CD4-positive, alpha-beta memory T cell (primary cell): ENCODE results near the gene CAPG. TPM values are rescaled to one million over a fixed set of nuclear protein-coding genes. Genes with fewer than 3 reads are reported as not detected.
"Not testable (repeated sequence)": the region's sequence is repeated elsewhere in the genome, so short reads cannot be mapped to it uniquely, and the experiment has no call there.

ENCODE experiments used
- CTCF ChIA-PET: fragments of 350-600 bp; sonication (Branson Sonifier 250); formaldehyde crosslinking; loops from one replicate; lab custom pipeline; 2021; ENCODE audit warnings: inconsistent platforms; ENCODE audit not compliant: partially characterized antibody; lab: Charles Lee
- POLR2A ChIA-PET: fragments of 350-600 bp; sonication (Branson Sonifier 250); formaldehyde crosslinking; loops from one replicate; lab custom pipeline; 2021; ENCODE audit not compliant: partially characterized antibody; lab: Charles Lee
- DNase-seq, 5 donors: peaks; one replicate each; pipeline versions ENCODE4 v3.0.0 to v3.0.0-alpha.2; 2020 to 2022; ENCODE audit warnings: mixed read lengths in 1 of 5
- H3K27ac ChIP-seq: one replicate; pipeline ENCODE4 v1.7.0; 2013; ENCODE audit warnings: low read depth, low read length
- H3K27me3 ChIP-seq: 2 replicates; pipeline ENCODE4 v1.7.0; 2013; ENCODE audit warnings: mild to moderate bottlenecking, low read length, moderate library complexity; ENCODE audit not compliant: insufficient read depth
- H3K36me3 ChIP-seq: 2 replicates; pipeline ENCODE4 v1.7.0; 2013; ENCODE audit warnings: mild to moderate bottlenecking, low read length, moderate library complexity; ENCODE audit not compliant: insufficient read depth
- H3K4me1 ChIP-seq: 2 replicates; pipeline ENCODE4 v1.7.0; 2013; ENCODE audit warnings: mild to moderate bottlenecking, low read length, moderate library complexity; ENCODE audit not compliant: insufficient read depth
- H3K4me3 ChIP-seq, 2 donors: one replicate each; pipeline ENCODE4 v1.7.0; 2013; ENCODE audit warnings: low read length in 2 of 2, mild to moderate bottlenecking in 1 of 2
- H3K9me3 ChIP-seq, 2 donors: one replicate each; pipeline ENCODE4 v1.7.0; 2013; ENCODE audit warnings: low read length in 2 of 2, control low read depth in 1 of 2; ENCODE audit not compliant: control insufficient read depth in 1 of 2
- H3K27ac Mint-ChIP-seq, 7 donors: one replicate each; pipeline ENCODE4 v1.8.0; 2020 to 2021; ENCODE audit warnings: mixed read lengths in 7 of 7, mild to moderate bottlenecking in 6 of 7, inconsistent platforms in 3 of 7, moderate library complexity in 3 of 7
- H3K27me3 Mint-ChIP-seq, 2 donors: one replicate each; pipeline ENCODE4 v1.8.0; 2020 to 2021; ENCODE audit warnings: mixed read lengths in 2 of 2
- H3K36me3 Mint-ChIP-seq, 2 donors: one replicate each; pipeline ENCODE4 v1.8.0; 2020 to 2021; ENCODE audit warnings: mixed read lengths in 2 of 2, inconsistent platforms in 1 of 2, mild to moderate bottlenecking in 1 of 2
- H3K4me1 Mint-ChIP-seq, 4 donors: one replicate each; pipeline ENCODE4 v1.8.0; 2020 to 2021; ENCODE audit warnings: mixed read lengths in 4 of 4, mild to moderate bottlenecking in 1 of 4
- H3K4me3 Mint-ChIP-seq, 8 donors: one replicate each; pipeline ENCODE4 v1.8.0; 2020 to 2021; ENCODE audit warnings: mixed read lengths in 8 of 8, mild to moderate bottlenecking in 7 of 8, moderate library complexity in 6 of 8, inconsistent platforms in 3 of 8
- H3K9me3 Mint-ChIP-seq, 8 donors: one replicate each; pipeline ENCODE4 v1.8.0; 2020 to 2021; ENCODE audit warnings: mixed read lengths in 8 of 8, mild to moderate bottlenecking in 5 of 8, inconsistent platforms in 3 of 8, moderate library complexity in 1 of 8
- intact Hi-C: fragments of 100-400 bp; cut with micrococcal nuclease; formaldehyde crosslinking; loops from one replicate; pipeline ENCODE4 v1.15.1; 2023
- polyA plus RNA-seq, 2 donors: library from polyadenylated mRNA; unstranded; fragments of 300-500 nt; fragmentation: Illumina TruSeq; gene quantifications; one replicate each; pipeline ENCODE4 v1.2.3, GENCODE V29; 2021
- total RNA-seq, 2 experiments: library from RNA; stranded (reverse); gene quantifications; one replicate each; pipeline ENCODE4 v1.2.3, GENCODE V29; 2021

CAPG gene
- total and polyA plus RNA-seq, 4 experiments from 2014 or later = 25.6 to 136 (median 75.6) TPM

DNA sequence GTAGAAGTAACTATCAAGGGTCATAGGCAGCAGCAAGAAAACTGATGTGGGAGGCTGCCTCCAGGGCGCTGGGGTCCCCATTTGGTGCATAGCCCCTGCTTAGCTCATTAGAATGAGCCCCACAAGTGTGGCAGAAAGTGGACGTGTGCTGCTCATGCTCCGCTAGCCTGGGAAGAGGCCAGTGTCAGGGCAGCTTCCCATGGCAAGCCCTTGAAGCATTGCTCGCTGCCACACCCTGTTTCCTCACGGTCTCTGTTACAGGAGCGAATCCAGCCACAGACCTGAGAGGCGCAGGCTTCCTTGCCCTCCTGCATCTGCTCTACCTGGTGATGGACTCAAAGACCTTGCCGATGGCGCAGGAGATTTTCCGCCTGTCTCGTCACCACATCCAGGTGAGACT lies 33.1 kb downstream of the CAPG start:
- DNase-seq = no peak
- Mint-ChIP-seq H3K4me3 (no peak overlapping the region), H3K4me1 (peaks cover 0 to 2% (median 0%) of the 10 kb centered on the region in 4 donors), H3K27ac (peak overlapping the region in 1 of 7 donors; percentile 23), H3K36me3 (peaks cover 53 to 55% of the 10 kb centered on the region in 2 donors), H3K27me3 (no peaks in the 10 kb centered on the region), H3K9me3 (peaks cover 0 to 6% (median 0%) of the 10 kb centered on the region in 8 donors)
- CTCF ChIA-PET = no interaction called here
- Histone ChIP-seq H3K36me3 (peaks cover 5% of the 10 kb centered on the region), H3K4me1 (no peaks in the 10 kb centered on the region), H3K9me3 (no peaks in the 10 kb centered on the region), H3K27me3 (no peaks in the 10 kb centered on the region), H3K4me3 (no peak overlapping the region), H3K27ac (no peak overlapping the region)
- intact Hi-C loops = no loop called here
- POLR2A ChIA-PET = no interaction called here

DNA sequence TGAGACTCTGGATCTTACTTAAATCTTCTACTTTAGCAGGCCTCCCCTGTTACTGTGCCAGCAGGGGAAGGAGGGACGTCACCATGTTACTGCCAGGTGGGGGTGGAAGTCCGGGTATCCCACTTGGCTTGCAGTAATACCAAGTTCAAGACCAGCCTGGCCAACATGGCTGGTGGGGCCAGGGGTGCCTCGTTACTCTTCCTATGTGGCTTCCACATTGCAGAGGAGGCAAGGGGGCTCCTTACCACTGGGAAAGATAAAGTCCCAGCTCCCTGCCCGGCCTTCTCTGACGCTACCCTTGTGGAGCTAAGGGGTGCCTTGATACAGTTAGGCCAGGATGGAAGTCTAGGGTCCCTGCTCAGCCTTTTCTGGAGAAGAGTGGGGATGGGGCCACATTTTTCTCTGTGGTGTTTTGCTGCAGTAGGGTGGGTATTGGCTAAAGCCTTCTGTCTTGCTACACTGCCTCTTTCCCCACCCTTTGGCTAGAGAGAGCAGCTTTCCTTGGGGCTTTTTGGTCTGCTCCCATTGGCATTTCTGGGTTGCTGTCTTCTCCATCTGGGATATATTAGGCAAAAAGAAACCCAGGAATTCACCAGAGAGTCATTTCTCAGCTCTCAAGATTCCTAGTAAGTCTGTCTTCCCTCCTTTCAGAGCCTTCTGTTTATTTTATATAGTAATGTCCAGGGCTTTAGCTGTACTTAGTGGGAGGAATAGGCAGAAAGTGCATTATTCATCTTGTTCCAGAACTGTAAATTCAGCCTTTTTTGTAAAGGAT lies 33.7 kb downstream of the CAPG start:
- CTCF ChIA-PET = no interaction called here
- Mint-ChIP-seq H3K36me3 (peaks cover 52 to 55% of the 10 kb centered on the region in 2 donors), H3K27ac (peak overlapping the region in 1 of 7 donors; percentile 23), H3K4me3 (no peak overlapping the region), H3K9me3 (peaks cover 0 to 6% (median 0%) of the 10 kb centered on the region in 8 donors), H3K27me3 (no peaks in the 10 kb centered on the region), H3K4me1 (peaks cover 0 to 2% (median 0%) of the 10 kb centered on the region in 4 donors)
- POLR2A ChIA-PET = no interaction called here
- H3K36me3 ChIP-seq = peaks cover 6% of the 10 kb centered on the region
- H3K27me3 ChIP-seq = no peaks in the 10 kb centered on the region
- H3K4me1 ChIP-seq = no peaks in the 10 kb centered on the region
- no peak overlapping the region for H3K27ac ChIP-seq
- no peak for DNase-seq
- H3K4me3 ChIP-seq = no peak overlapping the region
- no peaks in the 10 kb centered on the region for H3K9me3 ChIP-seq
- intact Hi-C loops = no loop called here

DNA sequence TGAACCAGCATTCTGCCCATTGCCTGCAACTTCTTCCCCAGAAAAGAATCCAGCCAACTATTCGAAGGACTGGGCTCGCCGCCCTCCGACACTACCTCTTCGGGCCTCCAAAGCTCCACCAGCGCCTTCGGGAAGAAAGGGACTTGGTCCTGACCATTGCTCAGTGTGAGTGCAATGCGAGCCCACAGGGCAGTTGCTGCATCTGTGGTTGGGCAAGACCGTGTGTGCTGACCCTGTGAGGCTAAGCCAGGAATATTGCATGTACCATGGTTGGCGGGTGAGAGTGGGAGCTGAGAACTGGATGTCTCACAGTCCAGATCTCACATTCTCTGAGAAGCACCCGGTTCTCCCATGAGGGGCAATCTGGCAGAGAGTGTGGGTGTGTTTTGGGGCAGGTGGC lies 39.1 kb downstream of the CAPG start:
- H3K4me3 Mint-ChIP-seq = no peak overlapping the region

DNA sequence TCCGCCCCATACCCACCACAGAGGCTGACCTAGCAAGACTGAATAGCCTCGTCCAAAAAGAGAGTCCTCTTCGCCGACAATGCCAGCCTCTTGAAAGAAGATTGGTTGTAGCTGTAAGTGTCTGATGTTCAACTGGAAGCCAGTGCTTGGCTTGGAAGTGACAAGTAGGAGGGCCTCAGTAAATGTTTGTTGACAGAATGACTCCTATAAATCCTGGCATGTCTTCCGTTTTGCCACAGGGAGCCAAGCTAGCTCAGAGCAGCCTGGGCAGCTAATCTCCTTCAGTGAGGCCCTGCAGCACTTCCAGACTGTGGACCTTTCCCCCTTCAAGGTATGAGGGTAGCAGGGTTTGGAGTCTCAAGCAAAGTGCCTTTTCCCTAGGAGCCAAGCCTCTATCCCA lies 40.7 kb downstream of the CAPG start:
- no peak for DNase-seq
- Mint-ChIP-seq H3K27ac (no peak overlapping the region), H3K36me3 (peaks cover 16 to 31% of the 10 kb centered on the region in 2 donors), H3K9me3 (peaks cover 0 to 2% (median 0%) of the 10 kb centered on the region in 8 donors), H3K27me3 (no peaks in the 10 kb centered on the region), H3K4me1 (no peaks in the 10 kb centered on the region), H3K4me3 (no peak overlapping the region)
- H3K4me1 ChIP-seq = no peaks in the 10 kb centered on the region
- CTCF ChIA-PET = interaction anchor here (1.1 kb wide), 1 partner anchor 70 kb away, joined by 3 read pairs; no protein-coding TSS in a partner anchor
- intact Hi-C loops = no loop called here
- H3K27me3 ChIP-seq = no peaks in the 10 kb centered on the region
- POLR2A ChIA-PET = no interaction called here
- H3K9me3 ChIP-seq = no peaks in the 10 kb centered on the region
- H3K27ac ChIP-seq = no peak overlapping the region
- H3K36me3 ChIP-seq = peaks cover 11% of the 10 kb centered on the region
- no peak overlapping the region for H3K4me3 ChIP-seq

More for the DNA sequence above, 39.1 kb downstream of the CAPG start:
- peaks cover 22 to 41% of the 10 kb centered on the region in 2 donors for H3K36me3 Mint-ChIP-seq
- Histone ChIP-seq H3K27ac (no peak overlapping the region), H3K36me3 (peaks cover 11% of the 10 kb centered on the region), H3K9me3 (no peaks in the 10 kb centered on the region), H3K27me3 (no peaks in the 10 kb centered on the region), H3K4me1 (no peaks in the 10 kb centered on the region), H3K4me3 (no peak overlapping the region)
- CTCF ChIA-PET = interaction anchor here (0.8 to 2.1 kb wide), 3 partner anchors 8 to 180 kb away, joined by 3 to 6 read pairs (median 3); no protein-coding TSS in a partner anchor
- H3K27me3 Mint-ChIP-seq = no peaks in the 10 kb centered on the region
- intact Hi-C loops = no loop called here
- H3K4me1 Mint-ChIP-seq = peaks cover 0 to 2% (median 0%) of the 10 kb centered on the region in 4 donors
- no peak for DNase-seq
- POLR2A ChIA-PET = interaction anchor here (0.9 kb wide), 1 partner anchor 45 kb away, joined by 3 read pairs; no protein-coding TSS in a partner anchor
- peaks cover 0 to 2% (median 0%) of the 10 kb centered on the region in 8 donors for H3K9me3 Mint-ChIP-seq
- H3K27ac Mint-ChIP-seq = no peak overlapping the region

DNA sequence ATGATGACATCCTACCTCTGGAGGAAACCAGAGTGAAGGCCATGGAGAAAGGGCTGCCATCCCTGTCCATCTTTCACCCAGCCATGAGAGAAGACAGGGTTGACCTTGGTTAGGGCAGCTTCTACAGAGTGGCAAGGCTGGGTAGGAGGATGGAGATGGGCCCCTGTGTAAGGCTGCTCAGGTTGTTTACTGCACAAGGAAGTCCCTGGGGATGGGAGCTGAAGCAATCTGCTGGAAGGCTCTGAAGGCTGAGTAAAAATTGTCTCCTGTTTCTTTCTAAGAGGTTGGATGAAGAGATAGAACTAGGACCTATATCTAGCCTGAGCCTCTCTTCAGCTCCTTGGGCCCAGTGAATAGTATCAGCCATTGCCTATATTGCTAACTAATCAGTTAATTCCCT lies 41.2 kb downstream of the CAPG start:
- no peak overlapping the region for H3K27ac Mint-ChIP-seq
- intact Hi-C loops = no loop called here
- Histone ChIP-seq H3K36me3 (peaks cover 11% of the 10 kb centered on the region), H3K4me1 (no peaks in the 10 kb centered on the region), H3K27me3 (no peaks in the 10 kb centered on the region), H3K9me3 (no peaks in the 10 kb centered on the region), H3K4me3 (no peak overlapping the region), H3K27ac (no peak overlapping the region)
- H3K27me3 Mint-ChIP-seq = no peaks in the 10 kb centered on the region
- no peaks in the 10 kb centered on the region for H3K4me1 Mint-ChIP-seq
- no peak for DNase-seq
- peaks cover 0 to under 1% (median 0%) of the 10 kb centered on the region in 8 donors for H3K9me3 Mint-ChIP-seq
- peaks cover 13 to 31% of the 10 kb centered on the region in 2 donors for H3K36me3 Mint-ChIP-seq
- no peak overlapping the region for H3K4me3 Mint-ChIP-seq
- CTCF ChIA-PET = no interaction called here
- POLR2A ChIA-PET = interaction anchor here (0.6 kb wide), 1 partner anchor 42 kb away, joined by 3 read pairs; no protein-coding TSS in a partner anchor

DNA sequence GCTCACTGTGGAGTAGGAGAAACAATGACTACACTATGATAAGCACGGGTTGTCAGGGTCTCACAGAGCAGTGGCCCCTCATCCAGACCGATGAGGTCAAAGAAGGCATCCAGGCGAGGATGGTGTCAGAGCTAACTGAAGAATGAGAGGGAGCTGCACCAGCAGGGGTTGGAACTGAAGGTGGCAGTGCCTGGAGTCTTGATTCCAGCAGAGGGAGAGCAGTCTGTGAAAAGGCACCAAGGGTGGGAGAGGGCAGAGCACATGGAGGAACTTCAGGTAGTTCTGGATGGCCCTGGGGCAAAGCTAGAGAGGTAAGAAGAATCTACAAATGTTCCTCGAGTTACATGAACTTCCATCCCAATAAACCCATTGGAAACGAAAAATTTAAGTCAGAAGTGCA lies 43.0 kb downstream of the CAPG start:
- Mint-ChIP-seq H3K36me3 (peaks cover 17 to 34% of the 10 kb centered on the region in 2 donors), H3K9me3 (no peaks in the 10 kb centered on the region), H3K27me3 (no peaks in the 10 kb centered on the region), H3K4me1 (no peaks in the 10 kb centered on the region), H3K4me3 (no peak overlapping the region), H3K27ac (peak overlapping the region in 1 of 7 donors; percentile 38)
- Histone ChIP-seq H3K27me3 (no peaks in the 10 kb centered on the region), H3K9me3 (no peaks in the 10 kb centered on the region), H3K4me1 (no peaks in the 10 kb centered on the region), H3K27ac (no peak overlapping the region), H3K4me3 (no peak overlapping the region), H3K36me3 (peaks cover 11% of the 10 kb centered on the region)
- no peak for DNase-seq
- ChIA-PET POLR2A (no interaction called here), CTCF (interaction anchor here (1.5 kb wide), 1 partner anchor 69 kb away, joined by 3 read pairs; no protein-coding TSS in a partner anchor)
- intact Hi-C loops = no loop called here

DNA sequence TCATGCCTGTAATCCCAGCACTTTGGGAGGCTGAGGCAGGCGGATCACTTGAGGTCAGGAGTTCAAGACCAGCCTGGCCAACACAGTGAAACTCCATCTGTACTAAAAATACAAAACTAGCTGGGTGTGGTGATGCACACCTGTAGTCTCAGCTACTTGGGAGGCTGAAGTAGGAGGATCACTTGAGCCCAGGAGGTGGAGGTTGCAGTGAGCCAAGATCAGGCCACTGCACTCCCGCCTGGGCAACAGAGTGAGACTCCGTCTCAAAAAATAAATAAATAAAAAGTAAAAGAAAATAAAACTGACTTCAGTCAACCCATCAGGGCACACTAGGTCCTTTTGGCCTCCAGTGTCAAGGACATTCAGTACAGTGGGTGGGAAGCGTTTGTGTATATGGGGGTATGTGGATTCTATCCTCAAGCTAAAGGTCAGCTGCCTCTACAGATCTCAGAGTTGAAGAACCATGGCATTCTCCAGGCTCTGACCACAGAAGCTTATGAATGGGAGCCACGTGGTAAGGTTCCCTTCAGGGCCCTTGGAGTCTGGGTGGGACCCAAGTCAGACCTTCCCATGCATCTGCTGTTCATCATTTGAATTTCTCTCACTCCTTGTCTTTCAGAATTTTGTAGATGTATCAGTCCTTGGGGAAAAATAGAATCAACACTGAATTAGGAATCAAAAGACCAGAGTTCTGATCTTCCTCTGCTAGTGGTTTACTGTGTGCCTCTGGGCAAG lies 47.3 kb downstream of the CAPG start:
- H3K4me1 Mint-ChIP-seq = peaks cover 6 to 15% (median 10%) of the 10 kb centered on the region in 4 donors
- CTCF ChIA-PET, H3K27me3 ChIP-seq, H3K27ac ChIP-seq, H3K4me3 ChIP-seq, H3K9me3 Mint-ChIP-seq, DNase-seq, H3K27ac Mint-ChIP-seq, H3K9me3 ChIP-seq, H3K4me1 ChIP-seq, H3K27me3 Mint-ChIP-seq, POLR2A ChIA-PET, intact Hi-C loops, H3K4me3 Mint-ChIP-seq: not testable (repeated sequence)
- peaks cover 13% of the 10 kb centered on the region for H3K36me3 ChIP-seq
- peaks cover 34 to 46% of the 10 kb centered on the region in 2 donors for H3K36me3 Mint-ChIP-seq
